Measurements from ENCODE around the gene PHACTR1. TPM values are rescaled to one million over a fixed set of nuclear protein-coding genes. Genes with fewer than 3 reads are reported as not detected.

The PHACTR1 gene
- total RNA-seq, 4 donors from 2014 or later, result 2.0 to 8.3 (median 4.5) TPM

DNA sequence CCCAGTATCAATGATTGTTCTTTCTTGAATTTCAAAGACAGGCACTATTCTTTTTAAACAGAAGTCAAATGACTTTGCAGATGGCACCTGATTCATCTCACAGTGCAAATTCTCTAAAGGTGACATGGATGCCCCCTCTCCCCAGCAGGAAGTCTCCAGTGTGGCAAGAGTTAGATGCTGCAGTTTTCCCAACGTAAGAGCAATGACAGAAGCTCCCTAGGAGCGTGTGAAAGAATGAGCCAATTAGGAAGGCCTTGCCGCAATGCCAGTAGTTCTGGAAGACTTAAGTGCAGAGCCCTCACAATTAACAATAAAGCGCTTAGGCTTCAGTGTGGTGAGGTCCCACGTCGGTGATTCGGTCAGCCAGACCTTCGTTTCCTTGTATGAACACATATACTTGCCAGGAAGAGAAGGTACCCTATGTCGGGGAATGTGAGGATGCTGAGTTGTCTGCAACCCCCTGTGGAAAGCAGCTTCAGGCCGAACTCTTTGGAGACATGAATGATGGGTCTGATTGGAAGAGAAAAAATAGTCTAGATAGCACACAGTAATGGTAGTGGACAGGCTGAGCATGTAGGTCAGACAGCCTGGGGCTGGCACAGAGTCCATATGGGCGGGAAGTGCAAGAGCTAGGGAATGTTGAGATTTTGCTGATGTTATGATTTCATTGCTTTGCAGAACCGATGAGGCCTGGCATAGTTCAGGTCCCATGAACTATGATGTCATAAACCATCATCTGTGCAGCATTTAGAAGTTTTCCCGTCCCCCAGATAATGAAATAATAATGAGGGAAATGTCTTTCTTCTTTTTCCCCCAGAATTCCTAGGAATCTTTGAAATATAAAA is 132.6 kb downstream of the PHACTR1 start:
- no peaks in the 10 kb centered on the region for H3K27me3 ChIP-seq
- DNase-seq, result no peak
- H3K4me3 ChIP-seq, result no peak overlapping the region
- intact Hi-C loops (cut with DNase I; ENCODE audit: low total_unique reads), result no loop called here
- TF ChIP-seq, protein P1, sequence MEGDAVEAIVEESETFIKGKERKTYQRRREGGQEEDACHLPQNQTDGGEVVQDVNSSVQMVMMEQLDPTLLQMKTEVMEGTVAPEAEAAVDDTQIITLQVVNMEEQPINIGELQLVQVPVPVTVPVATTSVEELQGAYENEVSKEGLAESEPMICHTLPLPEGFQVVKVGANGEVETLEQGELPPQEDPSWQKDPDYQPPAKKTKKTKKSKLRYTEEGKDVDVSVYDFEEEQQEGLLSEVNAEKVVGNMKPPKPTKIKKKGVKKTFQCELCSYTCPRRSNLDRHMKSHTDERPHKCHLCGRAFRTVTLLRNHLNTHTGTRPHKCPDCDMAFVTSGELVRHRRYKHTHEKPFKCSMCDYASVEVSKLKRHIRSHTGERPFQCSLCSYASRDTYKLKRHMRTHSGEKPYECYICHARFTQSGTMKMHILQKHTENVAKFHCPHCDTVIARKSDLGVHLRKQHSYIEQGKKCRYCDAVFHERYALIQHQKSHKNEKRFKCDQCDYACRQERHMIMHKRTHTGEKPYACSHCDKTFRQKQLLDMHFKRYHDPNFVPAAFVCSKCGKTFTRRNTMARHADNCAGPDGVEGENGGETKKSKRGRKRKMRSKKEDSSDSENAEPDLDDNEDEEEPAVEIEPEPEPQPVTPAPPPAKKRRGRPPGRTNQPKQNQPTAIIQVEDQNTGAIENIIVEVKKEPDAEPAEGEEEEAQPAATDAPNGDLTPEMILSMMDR (IDR thresholded peaks at IDR 0.05), result no peak
- TF ChIP-seq POLR2A (IDR thresholded peaks at IDR 0.05), result no peak
- no peaks in the 10 kb centered on the region for H3K9me3 ChIP-seq
- no peaks in the 10 kb centered on the region for H3K4me1 ChIP-seq
- H3K36me3 ChIP-seq, result no peaks in the 10 kb centered on the region
- no peak overlapping the region for H3K27ac ChIP-seq

DNA sequence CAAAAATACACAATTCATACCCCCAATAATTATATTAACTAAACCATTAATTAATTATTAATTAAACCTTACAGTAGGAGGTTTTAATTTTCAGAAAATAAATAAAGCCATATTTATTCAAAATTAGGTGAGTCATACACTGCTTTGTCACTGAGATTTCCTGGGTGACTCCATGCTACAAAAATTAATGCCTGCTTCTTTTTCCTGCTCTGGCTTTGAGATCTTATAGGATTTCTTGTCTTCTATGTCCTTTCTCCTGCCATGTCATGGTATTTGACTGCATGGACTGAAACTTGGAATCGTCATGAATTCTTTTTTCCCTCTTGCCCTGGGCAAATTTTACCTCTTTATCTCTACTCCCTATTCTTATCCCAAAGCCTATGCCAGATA is 133.2 kb downstream of the PHACTR1 start:
- H3K4me1 ChIP-seq, result no peaks in the 10 kb centered on the region
- DNase-seq, result no peak
- intact Hi-C loops (cut with DNase I; ENCODE audit: low total_unique reads), result no loop called here

DNA sequence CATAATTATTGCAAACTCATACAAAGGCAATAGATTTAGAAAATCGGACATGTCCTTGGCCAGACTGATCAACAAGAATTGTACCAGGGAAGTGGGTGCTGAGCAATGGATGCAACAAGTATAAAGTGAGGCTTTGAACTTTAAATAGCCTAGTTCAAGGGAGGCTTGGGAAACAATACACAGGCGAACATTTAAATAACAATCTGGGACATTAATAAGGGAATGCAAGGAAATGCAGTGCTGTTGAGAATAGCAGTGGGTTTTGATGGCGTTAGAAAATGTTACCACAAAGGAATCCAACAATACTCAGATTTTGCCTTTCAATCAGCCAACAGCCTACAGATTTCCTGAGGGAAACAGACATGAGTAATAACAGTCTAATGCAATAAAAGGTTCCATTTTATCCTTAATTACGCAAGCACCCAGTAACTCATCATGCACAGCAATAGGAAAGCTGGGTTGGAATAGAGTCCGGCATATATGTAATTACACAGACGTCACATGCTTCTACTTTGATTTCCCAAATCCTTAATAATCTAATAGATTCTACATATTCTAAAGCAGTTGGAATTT is 134.6 kb downstream of the PHACTR1 start:
- intact Hi-C loops (cut with DNase I; ENCODE audit: low total_unique reads), result no loop called here
- H3K4me3 ChIP-seq, result no peak overlapping the region
- H3K9me3 ChIP-seq, result no peaks in the 10 kb centered on the region
- no peak for DNase-seq
- no peak overlapping the region for H3K27ac ChIP-seq
- TF ChIP-seq, protein P1 (IDR thresholded peaks at IDR 0.05), result no peak
- TF ChIP-seq POLR2A (IDR thresholded peaks at IDR 0.05), result no peak
- H3K36me3 ChIP-seq, result no peaks in the 10 kb centered on the region
- no peaks in the 10 kb centered on the region for H3K27me3 ChIP-seq
- H3K4me1 ChIP-seq, result no peaks in the 10 kb centered on the region

More for the DNA sequence above, 133.2 kb downstream of the PHACTR1 start:
- Histone ChIP-seq H3K27ac (no peak overlapping the region), H3K36me3 (no peaks in the 10 kb centered on the region), H3K9me3 (no peaks in the 10 kb centered on the region), H3K27me3 (no peaks in the 10 kb centered on the region), H3K4me3 (no peak overlapping the region)
- no peak for TF ChIP-seq POLR2A (IDR thresholded peaks at IDR 0.05)
- TF ChIP-seq, protein P1 (IDR thresholded peaks at IDR 0.05), result no peak

DNA sequence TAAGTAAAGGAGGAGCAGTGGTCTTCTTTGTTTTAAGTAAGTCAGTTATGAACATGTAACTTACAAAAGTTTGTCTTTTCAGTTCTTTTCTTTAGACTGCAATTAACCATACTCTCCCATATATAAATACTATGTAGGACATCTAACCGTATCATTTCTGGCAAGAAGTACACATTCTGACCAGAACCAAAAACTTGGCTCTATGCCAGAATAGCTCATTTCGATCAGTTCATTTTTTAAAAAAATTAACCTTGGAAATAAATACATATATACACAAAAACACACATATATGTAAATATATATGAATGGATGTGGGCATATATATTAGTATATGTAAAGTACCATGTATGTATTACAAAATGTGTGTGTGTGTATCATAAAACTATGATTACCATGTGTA is 145.0 kb downstream of the PHACTR1 start:
- H3K27ac ChIP-seq, result no peak overlapping the region
- no peaks in the 10 kb centered on the region for H3K9me3 ChIP-seq
- no peaks in the 10 kb centered on the region for H3K36me3 ChIP-seq
- no peaks in the 10 kb centered on the region for H3K4me1 ChIP-seq
- no peak overlapping the region for H3K4me3 ChIP-seq
- H3K27me3 ChIP-seq, result no peaks in the 10 kb centered on the region
- intact Hi-C loops (cut with DNase I; ENCODE audit: low total_unique reads), result no loop called here
- TF ChIP-seq, protein P1 (IDR thresholded peaks at IDR 0.05), result no peak
- TF ChIP-seq POLR2A (IDR thresholded peaks at IDR 0.05), result no peak
- DNase-seq, result no peak

DNA sequence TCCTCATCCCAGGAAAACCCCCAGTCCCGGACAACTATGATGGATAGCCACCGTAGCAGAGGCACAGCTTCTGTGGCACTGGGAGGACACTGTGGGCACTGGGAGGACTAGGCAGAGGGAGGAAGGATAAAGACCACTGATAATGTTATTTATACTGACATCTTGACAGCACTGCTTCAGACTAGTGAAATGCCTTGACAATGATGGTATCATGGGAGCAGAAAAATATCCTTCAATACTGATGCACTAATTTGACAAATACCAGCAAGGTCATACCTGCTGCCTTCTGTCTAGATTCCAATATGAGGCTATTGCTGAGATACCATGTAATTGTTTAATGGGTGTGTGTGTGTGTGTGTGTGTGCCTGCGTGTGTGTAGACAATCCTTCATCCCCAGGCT is 148.6 kb downstream of the PHACTR1 start:
- intact Hi-C loops (cut with DNase I; ENCODE audit: low total_unique reads), result no loop called here
- no peak overlapping the region for H3K27ac ChIP-seq
- DNase-seq, result no peak
- H3K4me3 ChIP-seq, result no peak overlapping the region
- H3K27me3 ChIP-seq, result no peaks in the 10 kb centered on the region
- no peak for TF ChIP-seq POLR2A (IDR thresholded peaks at IDR 0.05)
- TF ChIP-seq, protein P1 (IDR thresholded peaks at IDR 0.05), result no peak
- H3K4me1 ChIP-seq, result no peaks in the 10 kb centered on the region
- no peaks in the 10 kb centered on the region for H3K9me3 ChIP-seq
- no peaks in the 10 kb centered on the region for H3K36me3 ChIP-seq
